Measurements from ENCODE around the gene ZNF135. TPM values are rescaled to one million over a fixed set of nuclear protein-coding genes. Genes with fewer than 3 reads are reported as not detected.

The ZNF135 gene
- total RNA-seq, 1 donor from 2014 or later = not detected

DNA sequence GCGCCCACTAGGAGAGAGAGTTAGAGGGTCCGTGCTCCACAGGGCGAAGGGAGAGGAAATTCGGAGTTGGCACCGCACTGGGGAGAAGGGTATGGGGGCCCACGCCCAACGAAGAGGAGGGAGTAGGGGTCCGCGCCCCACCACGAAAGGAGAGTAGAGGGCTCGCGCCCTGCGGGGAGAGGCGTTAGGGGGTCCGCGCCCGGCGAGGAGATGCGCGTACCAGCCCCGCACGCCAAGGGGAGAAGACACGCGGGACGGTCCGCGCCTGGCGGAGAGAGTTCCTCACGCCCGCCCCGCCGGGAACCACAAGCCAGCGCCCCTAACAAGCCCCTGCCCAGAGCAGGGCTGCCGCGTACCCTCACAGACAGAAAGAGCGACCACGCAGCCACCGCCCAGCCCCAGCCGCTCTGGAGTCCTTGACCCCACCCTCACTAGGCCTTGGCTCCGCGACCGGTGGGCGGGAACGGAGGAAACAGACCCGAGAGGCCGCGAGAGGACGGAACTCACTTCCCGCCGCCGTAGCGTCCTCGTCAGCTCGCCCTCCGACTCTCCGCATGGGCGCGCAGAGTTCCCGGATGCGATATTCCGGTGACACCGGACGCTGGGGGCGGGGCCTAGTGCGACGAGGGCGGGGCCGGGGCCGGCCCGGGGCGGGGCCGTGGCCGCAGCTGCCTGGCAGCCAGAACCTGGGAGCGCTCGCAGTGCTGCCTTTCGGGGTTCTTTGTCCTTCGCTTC is 58.9 kb downstream of the ZNF135 start:
- Mint-ChIP-seq H3K4me3 (ENCODE audit: low read depth) (no peak overlapping the region), H3K36me3 (ENCODE audit: low read depth) (peaks cover 14% of the 10 kb centered on the region), H3K4me1 (ENCODE audit: low read depth) (no peaks in the 10 kb centered on the region), H3K9me3 (peaks cover 78% of the 10 kb centered on the region), H3K27me3 (ENCODE audit: low read depth) (no peaks in the 10 kb centered on the region), H3K27ac (no peak overlapping the region)
- DNase-seq (ENCODE audit: low spot score) = no peak
- intact Hi-C loops (cut with micrococcal nuclease) = no loop called here

DNA sequence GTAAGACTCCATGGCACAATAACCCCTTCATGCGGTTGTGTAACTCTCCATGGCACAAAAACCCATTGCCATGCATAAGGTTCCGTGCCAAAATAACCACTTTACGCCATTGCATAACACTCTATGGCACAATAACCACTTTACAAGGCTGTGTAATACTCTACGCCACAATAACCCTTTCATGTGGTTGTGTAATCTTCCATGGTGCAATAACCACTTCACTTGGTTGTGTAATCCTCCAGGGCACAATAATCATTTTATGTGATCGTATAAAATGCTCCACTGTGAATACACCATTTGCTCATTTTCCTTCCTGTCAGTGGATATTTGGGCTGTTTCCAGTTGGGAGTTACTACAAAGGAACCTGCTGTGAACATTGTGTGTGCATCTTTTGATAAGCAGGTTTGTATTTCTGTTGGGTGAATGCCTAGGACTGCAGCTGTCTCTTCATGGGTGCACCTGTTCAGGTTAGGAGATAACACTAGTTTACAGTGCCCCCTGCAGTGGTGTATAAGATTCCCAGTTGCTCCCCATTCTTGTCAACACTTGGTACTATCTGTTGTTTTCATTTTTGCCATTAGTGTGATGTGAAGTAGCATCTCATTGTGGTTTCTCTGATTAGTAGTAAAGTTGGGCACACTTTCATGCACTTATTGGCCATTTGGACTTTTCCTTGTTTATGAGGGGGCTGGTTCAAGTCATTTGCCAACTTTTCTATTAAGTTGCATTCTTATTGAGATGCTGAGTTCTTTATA is 60.1 kb downstream of the ZNF135 start:
- H3K9me3 Mint-ChIP-seq = peaks cover 82% of the 10 kb centered on the region
- no peaks in the 10 kb centered on the region for H3K4me1 Mint-ChIP-seq (ENCODE audit: low read depth)
- H3K27ac Mint-ChIP-seq = no peak overlapping the region
- no peak for DNase-seq (ENCODE audit: low spot score)
- H3K36me3 Mint-ChIP-seq (ENCODE audit: low read depth) = peaks cover 14% of the 10 kb centered on the region
- intact Hi-C loops (cut with micrococcal nuclease) = no loop called here
- no peak overlapping the region for H3K4me3 Mint-ChIP-seq (ENCODE audit: low read depth)
- H3K27me3 Mint-ChIP-seq (ENCODE audit: low read depth) = no peaks in the 10 kb centered on the region

Other genes with a start within 250 kb of the ZNF135 start
- 7.2 and 8.5 TPM in 2 replicates for gene ZNF552, start 244.4 kb upstream of the ZNF135 start, total RNA-seq
- 20.8 and 21.3 TPM in 2 replicates for gene ZNF587B, start 229.0 kb upstream of the ZNF135 start, total RNA-seq
- gene ZNF587, start 209.4 kb upstream of the ZNF135 start, total RNA-seq = 29.7 and 32.1 TPM in 2 replicates
- 11.4 and 12.3 TPM in 2 replicates for gene ZNF814, start 170.2 kb upstream of the ZNF135 start, total RNA-seq
- gene ZNF417, start 142.7 kb upstream of the ZNF135 start, total RNA-seq = 10.6 and 11.4 TPM in 2 replicates
- 1.1 and 2.1 TPM in 2 replicates for gene ZNF418, start 123.9 kb upstream of the ZNF135 start, total RNA-seq
- gene ZNF256, start 111.6 kb upstream of the ZNF135 start, total RNA-seq = 2.7 and 3.0 TPM in 2 replicates
- 0.21 TPM in 1 of 2 replicates, not detected in the other for gene C19orf18, start 84.7 kb upstream of the ZNF135 start, total RNA-seq
- gene ZNF606, start 56.5 kb upstream of the ZNF135 start, total RNA-seq = 6.3 and 6.4 TPM in 2 replicates
- gene ZSCAN1, start 25.3 kb upstream of the ZNF135 start, total RNA-seq = not detected in 2 replicates
- 3.0 TPM in 2 replicates for gene ZSCAN18, start 38.9 kb downstream of the ZNF135 start, total RNA-seq
- 2.0 and 2.1 TPM in 2 replicates for gene ZNF329, start 91.5 kb downstream of the ZNF135 start, total RNA-seq
- 18.4 and 19.9 TPM in 2 replicates for gene ZNF274, start 123.8 kb downstream of the ZNF135 start, total RNA-seq
- gene ZNF544, start 169.6 kb downstream of the ZNF135 start, total RNA-seq = 42.0 and 49.1 TPM in 2 replicates
- 4.7 and 5.3 TPM in 2 replicates for gene ZNF8, start 219.7 kb downstream of the ZNF135 start, total RNA-seq
- gene ERVK3-1, start 246.1 kb downstream of the ZNF135 start, total RNA-seq = 64.2 and 65.0 TPM in 2 replicates

Measured in activated T-helper 2 cell treated with anti-CD3 and anti-CD28 coated beads, Interferon-gamma antibody, Interleukin-2, Interleukin-4, amounts not matched to agents 10 μg/mL and 5 μg/mL and 100 μg/mL, durations not matched to agents 14 hours and 24 hours and 36 hours (primary cell).